PC-3 (cell line): Measurements from ENCODE around the gene UPF1. TPM values are rescaled to one million over a fixed set of nuclear protein-coding genes. Genes with fewer than 3 reads are reported as not detected.
A peak's percentile ranks its signal among the peaks of the same experiment; 100 is the strongest.

Experiments
- ATAC-seq: fragments of 200-7000 bp; cut with Tn5 transposase; 2 replicates; pipeline ENCODE4 v1.9.1; 2020; ENCODE audit warnings: mild to moderate bottlenecking, moderate library complexity
- BruUV-seq: library from RNA; stranded (reverse); fragments of 400-500 nt; replicated peaks from 2 replicates; lab custom pipeline; 2021; lab: Mats Ljungman, UMichigan
- CTCF ChIA-PET: fragments of 300-600 bp; sonication (Branson Sonifier 250); formaldehyde crosslinking; loops from one replicate; lab custom pipeline; 2022; ENCODE audit warnings: antibody characterized with exemption; lab: Charles Lee
- POLR2A ChIA-PET: fragments of 300-600 bp; sonication (Branson Sonifier 250); formaldehyde crosslinking; loops from one replicate; lab custom pipeline; 2022; ENCODE audit warnings: antibody characterized with exemption; ENCODE audit not compliant: unreplicated experiment; lab: Charles Lee
- DNase-seq: peaks from one replicate; pipeline ENCODE4 v3.0.0-alpha.2; 2015
- H2AFZ ChIP-seq: fragments of 300-600 bp; sonication (generic); 2 replicates; pipeline ENCODE4 v1.6.0; 2016; ENCODE audit warnings: antibody characterized with exemption, low read length
- H3F3A ChIP-seq: fragments of 300-600 bp; sonication (generic); one replicate; pipeline ENCODE4 v1.6.0; 2017; ENCODE audit warnings: antibody characterized with exemption, low read length, control low read depth, mild to moderate bottlenecking; ENCODE audit not compliant: unreplicated experiment
- H3K27ac ChIP-seq: fragments of 300-600 bp; sonication (generic); 2 replicates; pipeline ENCODE4 v1.5.1; 2016; ENCODE audit warnings: mild to moderate bottlenecking, low read length
- H3K27me3 ChIP-seq: fragments of 300-600 bp; sonication (generic); 2 replicates; pipeline ENCODE4 v1.6.1; 2016; ENCODE audit warnings: low read length, mixed read lengths
- H3K36me3 ChIP-seq: fragments of 300-600 bp; sonication (generic); 2 replicates; pipeline ENCODE4 v1.6.1; 2016; ENCODE audit warnings: low read depth, mixed run types, low read length, mixed read lengths
- H3K4me1 ChIP-seq: fragments of 300-600 bp; sonication (generic); 2 replicates; pipeline ENCODE4 v1.5.1; 2016; ENCODE audit warnings: low read length; ENCODE audit not compliant: insufficient read depth
- H3K4me2 ChIP-seq: fragments of 300-600 bp; sonication (generic); 2 replicates; pipeline ENCODE4 v1.6.0; 2016; ENCODE audit warnings: low read length
- H3K4me3 ChIP-seq: fragments of 300-600 bp; sonication (generic); 2 replicates; pipeline ENCODE4 v1.5.1; 2016; ENCODE audit warnings: mild to moderate bottlenecking, low read length, mixed read lengths
- H3K79me2 ChIP-seq: fragments of 300-600 bp; sonication (generic); 2 replicates; pipeline ENCODE4 v1.6.1; 2017; ENCODE audit warnings: low read length, mixed read lengths
- H3K9ac ChIP-seq: fragments of 300-600 bp; sonication (generic); 2 replicates; pipeline ENCODE4 v1.6.0; 2016; ENCODE audit warnings: mild to moderate bottlenecking, low read length
- H3K9me2 ChIP-seq: fragments of 300-600 bp; sonication (generic); replicated peaks from 2 replicates; pipeline ENCODE4 v1.6.1; 2016; ENCODE audit warnings: mixed run types, low read length, mixed read lengths
- H3K9me3 ChIP-seq: fragments of 300-600 bp; sonication (generic); 2 replicates; pipeline ENCODE4 v1.6.1; 2016; ENCODE audit warnings: low read length, mixed read lengths
- H4K20me1 ChIP-seq: fragments of 300-600 bp; sonication (generic); 2 replicates; pipeline ENCODE4 v1.6.1; 2016; ENCODE audit warnings: low read length, mixed read lengths
- EZH2 ChIP-seq: fragments of 300-600 bp; sonication (generic); IDR thresholded peaks from one replicate; pipeline ENCODE4 v1.6.1; 2017; ENCODE audit warnings: antibody characterized with exemption, mild to moderate bottlenecking, low read length; ENCODE audit not compliant: unreplicated experiment
- EZH2phosphoT487 ChIP-seq: fragments of 300-600 bp; sonication (generic); IDR thresholded peaks from 2 replicates; pipeline ENCODE4 v1.6.1; 2018; ENCODE audit warnings: mild to moderate bottlenecking, antibody characterized with exemption, low read length, borderline replicate concordance
- intact Hi-C: fragments of 100-400 bp; cut with micrococcal nuclease; formaldehyde crosslinking; loops from 2 replicates; pipeline ENCODE4 v1.9.0; 2023
- total RNA-seq: library from RNA; depleted of rRNA; stranded (reverse); fragments of >200 nt; gene quantifications from 2 replicates; pipeline ENCODE4 v1.2.3, GENCODE V29; 2014
- TF ChIP-seq, protein P1 (sequence below): fragments of 300-600 bp; sonication (generic); conservative IDR thresholded peaks from 2 replicates; pipeline ENCODE4 v1.5.1; 2017; ENCODE audit warnings: antibody characterized with exemption, low read depth, mild to moderate bottlenecking, low read length

The UPF1 gene
- total RNA-seq, 1 experiment from 2014 or later, result 97.1 TPM

DNA sequence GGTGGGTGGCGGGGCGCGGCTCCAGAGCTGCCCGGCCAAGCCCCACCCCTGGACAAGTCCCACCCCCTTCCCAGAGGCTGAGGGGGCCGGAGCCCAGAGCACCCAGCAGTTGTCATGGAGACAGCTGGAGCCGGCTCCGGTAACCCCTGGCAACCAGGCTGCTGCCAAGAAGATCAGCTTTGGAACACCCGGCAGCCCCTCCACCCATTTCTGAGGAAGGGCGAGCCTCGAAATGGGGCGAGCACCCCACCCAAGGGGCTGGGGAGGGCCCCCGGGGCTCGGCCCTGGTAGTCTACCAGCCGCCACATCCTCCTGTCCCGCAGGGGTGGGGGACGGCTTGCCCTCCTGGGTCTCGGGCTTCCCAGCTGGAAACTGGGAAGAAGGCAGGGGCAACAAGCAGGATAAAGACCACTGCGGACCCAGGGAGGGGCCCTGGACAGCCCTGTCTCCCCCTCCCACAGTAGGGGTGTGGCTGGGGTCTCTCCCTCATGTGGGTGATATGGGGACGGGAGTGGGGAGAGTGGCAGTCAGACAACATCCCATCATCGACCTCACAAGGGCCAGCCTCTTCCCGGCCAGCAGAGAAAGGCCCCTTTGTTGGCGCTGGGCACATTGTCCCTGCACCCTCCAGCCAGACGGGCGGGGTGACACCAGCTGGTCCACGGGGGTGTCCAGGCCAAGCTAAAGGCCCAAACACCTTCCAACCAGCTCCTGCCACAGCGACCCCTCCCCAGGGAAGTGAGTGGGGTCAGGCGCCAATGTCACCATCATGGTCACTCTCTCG lies 62.7 kb downstream of the UPF1 start:
- CTCF ChIA-PET, result no interaction called here
- H2AFZ ChIP-seq, result peak overlapping the region; percentile 67; the same call in 1 of the 2 replicates
- peaks cover 14% of the 10 kb centered on the region; the same call in 1 of the 2 replicates for H3K27me3 ChIP-seq
- no peaks in the 10 kb centered on the region for H3K4me1 ChIP-seq
- H3K79me2 ChIP-seq, result no peaks in the 10 kb centered on the region
- H3K4me3 ChIP-seq, result peak overlapping the region; percentile 60; the same call in 1 of the 2 replicates
- no peaks in the 10 kb centered on the region for H3F3A ChIP-seq
- DNase-seq (no peak), ATAC-seq (no peak)
- no peaks in the 10 kb centered on the region for H3K36me3 ChIP-seq
- no TSS peak for BruUV-seq
- no peaks in the 10 kb centered on the region for H3K9me3 ChIP-seq
- intact Hi-C loops, result no loop called here
- H3K9me2 ChIP-seq, result no peaks in the 10 kb centered on the region
- no peak overlapping the region for H3K9ac ChIP-seq
- TF ChIP-seq EZH2 (no peak), EZH2phosphoT487 (no peak)
- TF ChIP-seq, protein P1, sequence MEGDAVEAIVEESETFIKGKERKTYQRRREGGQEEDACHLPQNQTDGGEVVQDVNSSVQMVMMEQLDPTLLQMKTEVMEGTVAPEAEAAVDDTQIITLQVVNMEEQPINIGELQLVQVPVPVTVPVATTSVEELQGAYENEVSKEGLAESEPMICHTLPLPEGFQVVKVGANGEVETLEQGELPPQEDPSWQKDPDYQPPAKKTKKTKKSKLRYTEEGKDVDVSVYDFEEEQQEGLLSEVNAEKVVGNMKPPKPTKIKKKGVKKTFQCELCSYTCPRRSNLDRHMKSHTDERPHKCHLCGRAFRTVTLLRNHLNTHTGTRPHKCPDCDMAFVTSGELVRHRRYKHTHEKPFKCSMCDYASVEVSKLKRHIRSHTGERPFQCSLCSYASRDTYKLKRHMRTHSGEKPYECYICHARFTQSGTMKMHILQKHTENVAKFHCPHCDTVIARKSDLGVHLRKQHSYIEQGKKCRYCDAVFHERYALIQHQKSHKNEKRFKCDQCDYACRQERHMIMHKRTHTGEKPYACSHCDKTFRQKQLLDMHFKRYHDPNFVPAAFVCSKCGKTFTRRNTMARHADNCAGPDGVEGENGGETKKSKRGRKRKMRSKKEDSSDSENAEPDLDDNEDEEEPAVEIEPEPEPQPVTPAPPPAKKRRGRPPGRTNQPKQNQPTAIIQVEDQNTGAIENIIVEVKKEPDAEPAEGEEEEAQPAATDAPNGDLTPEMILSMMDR, result no peak
- H3K27ac ChIP-seq, result no peak overlapping the region
- H4K20me1 ChIP-seq, result no peaks in the 10 kb centered on the region
- POLR2A ChIA-PET, result no interaction called here
- H3K4me2 ChIP-seq, result peak overlapping the region; percentile 79

DNA sequence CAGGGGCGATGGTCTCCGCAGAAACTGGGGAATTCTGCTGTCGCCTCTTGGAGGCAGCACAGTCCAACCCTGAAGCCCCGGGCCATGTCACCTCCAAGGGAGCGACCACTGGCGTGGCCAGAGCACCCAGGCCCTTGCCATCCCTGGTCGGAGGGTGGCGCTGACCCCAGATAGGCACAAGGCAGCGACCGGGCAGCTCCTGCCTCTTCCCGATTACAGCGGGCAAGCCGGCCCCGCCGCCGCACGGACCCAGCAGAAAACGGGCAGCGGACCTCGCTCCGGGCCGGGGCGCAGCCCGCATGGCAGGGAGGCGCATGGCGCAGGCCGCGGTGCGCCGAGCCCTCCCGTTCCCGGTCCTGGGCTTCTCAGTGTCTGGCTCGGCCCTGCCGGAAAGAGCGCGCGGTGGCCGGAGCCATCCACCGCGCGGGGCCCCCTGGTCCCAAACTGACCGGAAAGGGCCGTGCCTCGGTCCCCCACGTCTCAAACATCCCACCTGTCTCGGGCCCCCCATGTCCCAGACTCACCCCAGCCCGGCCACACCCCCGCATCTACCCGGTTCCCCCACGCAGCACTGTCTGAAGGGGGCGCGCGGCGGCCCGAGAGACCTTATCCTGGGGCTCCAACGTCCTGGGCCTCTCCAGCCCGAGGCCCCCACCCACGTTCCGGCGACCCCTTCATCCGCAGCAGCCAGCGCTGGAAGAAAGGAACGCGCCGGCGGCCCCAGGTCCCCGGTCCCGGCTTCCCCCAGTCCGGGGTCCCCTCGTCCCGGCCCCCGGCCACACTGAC lies 63.5 kb downstream of the UPF1 start:
- POLR2A ChIA-PET, result no interaction called here
- H3K4me3 ChIP-seq, result peak overlapping the region; percentile 60
- intact Hi-C loops, result no loop called here
- H3K9ac ChIP-seq, result no peak overlapping the region
- H3K4me2 ChIP-seq, result peak overlapping the region; percentile 79
- H2AFZ ChIP-seq, result peak overlapping the region; percentile 67
- H3K79me2 ChIP-seq, result no peaks in the 10 kb centered on the region
- DNase-seq, result peak; percentile 53
- H3K27ac ChIP-seq, result no peak overlapping the region
- H3K36me3 ChIP-seq, result no peaks in the 10 kb centered on the region
- no peaks in the 10 kb centered on the region for H3F3A ChIP-seq
- H3K4me1 ChIP-seq, result no peaks in the 10 kb centered on the region
- peak; percentile 71 for ATAC-seq
- CTCF ChIA-PET, result interaction anchor here (0.5 kb wide), 1 partner anchor 212 kb away, joined by 9 read pairs; no protein-coding TSS in a partner anchor
- no peaks in the 10 kb centered on the region for H4K20me1 ChIP-seq
- TF ChIP-seq, protein P1, result peak; percentile 58
- TF ChIP-seq EZH2phosphoT487, result no peak
- no peaks in the 10 kb centered on the region for H3K9me2 ChIP-seq
- no peaks in the 10 kb centered on the region for H3K9me3 ChIP-seq
- H3K27me3 ChIP-seq, result peaks cover 14% of the 10 kb centered on the region; the same call in 1 of the 2 replicates
- no TSS peak for BruUV-seq
